SK-N-SH (cell line): Measurements from ENCODE around the gene NKG7.

Experiments
- CTCF ChIP-seq: fragments of 200-600 bp; sonication (generic); IDR thresholded peaks from 2 replicates; pipeline ENCODE4 v1.6.1; 2017; ENCODE audit warnings: antibody characterized with exemption, mild to moderate bottlenecking, moderate library complexity
- POLR2AphosphoS5 ChIP-seq: IDR thresholded peaks from 2 replicates; pipeline ENCODE4 v1.6.1; 2012; ENCODE audit warnings: low read depth, low read length
- TAF1 ChIP-seq: IDR thresholded peaks from 2 replicates; pipeline ENCODE4 v1.6.1; 2012; ENCODE audit warnings: low read depth, mild to moderate bottlenecking, low read length, moderate library complexity, borderline replicate concordance
- TEAD4 ChIP-seq: IDR thresholded peaks from 2 replicates; pipeline ENCODE4 v1.4.0; 2012; ENCODE audit warnings: mild to moderate bottlenecking, borderline replicate concordance; ENCODE audit not compliant: insufficient read depth

DNA sequence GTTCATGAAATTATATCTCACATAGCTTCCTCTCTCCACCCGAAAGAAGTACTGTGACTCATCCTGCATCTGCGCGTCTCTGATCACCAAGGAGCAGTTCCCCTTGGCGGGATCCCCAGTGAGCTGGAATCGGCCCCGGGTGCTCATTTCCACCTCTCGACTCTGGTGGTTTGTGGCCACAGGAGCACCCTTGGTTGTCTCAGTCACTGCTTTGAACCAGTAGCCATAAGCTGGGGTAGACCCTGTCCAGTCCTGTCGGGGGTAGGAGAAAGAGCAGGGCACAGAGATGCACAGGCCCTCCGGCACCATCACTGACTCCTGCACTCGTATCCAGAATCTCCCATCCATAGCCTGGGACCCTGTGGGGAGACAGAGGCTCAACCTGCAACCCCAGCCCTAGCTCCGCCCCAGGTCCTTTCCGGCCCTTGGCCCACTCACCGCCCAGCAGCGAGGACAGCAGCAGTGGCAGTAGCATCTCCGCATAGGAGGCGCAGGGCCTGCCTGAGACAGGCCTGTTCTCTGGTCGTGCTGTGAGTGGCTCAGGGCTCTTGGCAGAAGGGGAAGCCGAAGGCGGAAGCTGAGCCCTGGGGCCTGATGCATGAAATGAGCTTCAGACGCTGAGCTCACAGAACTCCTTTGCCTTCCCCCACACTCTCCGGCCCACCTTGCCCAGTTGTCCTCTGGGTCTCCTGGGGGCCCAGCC, 44.8 kb upstream of the NKG7 start, which contains the start of gene SIGLEC10:
- TF ChIP-seq TAF1, result no peak
- no peak for TF ChIP-seq CTCF
- TF ChIP-seq POLR2AphosphoS5, result no peak
- no peak for TF ChIP-seq TEAD4
